ENCODE results near the gene RBBP8NL. TPM values are rescaled to one million over a fixed set of nuclear protein-coding genes. Genes with fewer than 3 reads are reported as not detected.

Gene RBBP8NL
- total and polyA plus RNA-seq, 5 experiments from 2014 or later: not detected

GRCh38 chr20:62457831-62458230, 30.5 kb upstream of the RBBP8NL start:
- no peaks in the 10 kb centered on the region for H3K36me3 Mint-ChIP-seq
- no peaks in the 10 kb centered on the region for H3K4me1 Mint-ChIP-seq
- DNase-seq: no peak

GRCh38 chr20:62457098-62457497, 29.8 kb upstream of the RBBP8NL start:
- Mint-ChIP-seq H3K27me3 (peaks cover 2 to 17% (median 6%) of the 10 kb centered on the region in 5 donors), H3K4me1 (no peaks in the 10 kb centered on the region), H3K27ac (no peak overlapping the region), H3K36me3 (no peaks in the 10 kb centered on the region), H3K9me3 (no peaks in the 10 kb centered on the region), H3K4me3 (no peak overlapping the region)
- ATAC-seq: no peak
- POLR2A ChIA-PET: interaction anchor here (0.6 kb wide), 1 partner anchor 13 kb away, joined by 3 read pairs; no protein-coding TSS in a partner anchor
- no peak for DNase-seq

More at GRCh38 chr20:62457831-62458230, 30.5 kb upstream of the RBBP8NL start:
- Mint-ChIP-seq H3K9me3 (no peaks in the 10 kb centered on the region), H3K27ac (no peak overlapping the region), H3K4me3 (no peak overlapping the region), H3K27me3 (peaks cover 2 to 17% (median 6%) of the 10 kb centered on the region in 5 donors)
- ATAC-seq: no peak
- POLR2A ChIA-PET: no interaction called here

GRCh38 chr20:62455929-62456328, 28.6 kb upstream of the RBBP8NL start:
- H3K36me3 Mint-ChIP-seq: no peaks in the 10 kb centered on the region
- no peak for ATAC-seq
- DNase-seq: no peak
- H3K9me3 Mint-ChIP-seq: no peaks in the 10 kb centered on the region
- H3K4me3 Mint-ChIP-seq: no peak overlapping the region
- POLR2A ChIA-PET: no interaction called here
- no peaks in the 10 kb centered on the region for H3K4me1 Mint-ChIP-seq
- no peak overlapping the region for H3K27ac Mint-ChIP-seq
- peaks cover 2 to 17% (median 6%) of the 10 kb centered on the region in 5 donors for H3K27me3 Mint-ChIP-seq

GRCh38 chr20:62454904-62455636, 27.7 kb upstream of the RBBP8NL start:
- Mint-ChIP-seq H3K36me3 (no peaks in the 10 kb centered on the region), H3K9me3 (no peaks in the 10 kb centered on the region), H3K4me3 (no peak overlapping the region), H3K27me3 (peaks cover 2 to 17% (median 6%) of the 10 kb centered on the region in 5 donors), H3K27ac (no peak overlapping the region), H3K4me1 (no peaks in the 10 kb centered on the region)
- DNase-seq: no peak
- no peak for ATAC-seq
- POLR2A ChIA-PET: no interaction called here

- Mint-ChIP-seq H3K27ac (no peak overlapping the region), H3K27me3 (peaks cover 4 to 24% (median 6%) of the 10 kb centered on the region in 5 donors), H3K9me3 (no peaks in the 10 kb centered on the region), H3K36me3 (no peaks in the 10 kb centered on the region), H3K4me1 (no peaks in the 10 kb centered on the region), H3K4me3 (no peak overlapping the region)
- ATAC-seq: no peak
- no peak for DNase-seq
- POLR2A ChIA-PET: no interaction called here
Observed at GRCh38 chr20:62453186-62453808, 26.0 kb upstream of the RBBP8NL start.

- Mint-ChIP-seq H3K4me3 (no peak overlapping the region), H3K4me1 (no peaks in the 10 kb centered on the region), H3K27ac (no peak overlapping the region), H3K9me3 (no peaks in the 10 kb centered on the region), H3K36me3 (no peaks in the 10 kb centered on the region), H3K27me3 (peaks cover 3 to 24% (median 9%) of the 10 kb centered on the region in 5 donors)
- DNase-seq (no peak), ATAC-seq (no peak)
- POLR2A ChIA-PET: no interaction called here
Observed at GRCh38 chr20:62452475-62453095, 25.2 kb upstream of the RBBP8NL start.

GRCh38 chr20:62451970-62452369, 24.6 kb upstream of the RBBP8NL start:
- no peaks in the 10 kb centered on the region for H3K4me1 Mint-ChIP-seq
- DNase-seq (no peak), ATAC-seq (no peak)
- POLR2A ChIA-PET: no interaction called here
- no peaks in the 10 kb centered on the region for H3K36me3 Mint-ChIP-seq
- no peak overlapping the region for H3K4me3 Mint-ChIP-seq
- H3K27ac Mint-ChIP-seq: no peak overlapping the region
- peaks cover 1 to 24% (median 10%) of the 10 kb centered on the region in 5 donors for H3K27me3 Mint-ChIP-seq
- no peaks in the 10 kb centered on the region for H3K9me3 Mint-ChIP-seq

- ATAC-seq: no peak
- H3K36me3 Mint-ChIP-seq: no peaks in the 10 kb centered on the region
- no peaks in the 10 kb centered on the region for H3K4me1 Mint-ChIP-seq
- H3K9me3 Mint-ChIP-seq: no peaks in the 10 kb centered on the region
- H3K4me3 Mint-ChIP-seq: no peak overlapping the region
- DNase-seq: no peak
- POLR2A ChIA-PET: no interaction called here
- H3K27me3 Mint-ChIP-seq: peaks cover 1 to 24% (median 9%) of the 10 kb centered on the region in 5 donors
- no peak overlapping the region for H3K27ac Mint-ChIP-seq
Observed at GRCh38 chr20:62451156-62451767, 23.9 kb upstream of the RBBP8NL start.

- H3K27ac Mint-ChIP-seq: no peak overlapping the region
- peaks cover 0 to 24% (median 6%) of the 10 kb centered on the region in 5 donors for H3K27me3 Mint-ChIP-seq
- DNase-seq: no peak
- no peaks in the 10 kb centered on the region for H3K4me1 Mint-ChIP-seq
- no peaks in the 10 kb centered on the region for H3K9me3 Mint-ChIP-seq
- no peak overlapping the region for H3K4me3 Mint-ChIP-seq
- POLR2A ChIA-PET: no interaction called here
- no peak for ATAC-seq
- no peaks in the 10 kb centered on the region for H3K36me3 Mint-ChIP-seq
Observed at GRCh38 chr20:62449951-62450691, 22.8 kb upstream of the RBBP8NL start.

- DNase-seq (no peak), ATAC-seq (no peak)
- Mint-ChIP-seq H3K9me3 (no peaks in the 10 kb centered on the region), H3K27ac (no peak overlapping the region), H3K27me3 (peaks cover 0 to 24% (median 6%) of the 10 kb centered on the region in 5 donors), H3K4me3 (no peak overlapping the region), H3K36me3 (no peaks in the 10 kb centered on the region), H3K4me1 (no peaks in the 10 kb centered on the region)
- POLR2A ChIA-PET: no interaction called here
Observed at GRCh38 chr20:62448788-62449187, 21.4 kb upstream of the RBBP8NL start.

- ATAC-seq: no peak
- no peaks in the 10 kb centered on the region for H3K9me3 Mint-ChIP-seq
- no peak for DNase-seq
- POLR2A ChIA-PET: no interaction called here
- H3K36me3 Mint-ChIP-seq: no peaks in the 10 kb centered on the region
- peaks cover 0 to 24% (median 6%) of the 10 kb centered on the region in 5 donors for H3K27me3 Mint-ChIP-seq
- no peak overlapping the region for H3K27ac Mint-ChIP-seq
- no peak overlapping the region for H3K4me3 Mint-ChIP-seq
- no peaks in the 10 kb centered on the region for H3K4me1 Mint-ChIP-seq
Observed at GRCh38 chr20:62448038-62448437, 20.7 kb upstream of the RBBP8NL start.
